ENCODE results near the gene CYB5R3. TPM values are rescaled to one million over a fixed set of nuclear protein-coding genes. Genes with fewer than 3 reads are reported as not detected.

CYB5R3 gene
- total and polyA plus RNA-seq, 4 donors: 49.4 to 210 (median 134) TPM

DNA sequence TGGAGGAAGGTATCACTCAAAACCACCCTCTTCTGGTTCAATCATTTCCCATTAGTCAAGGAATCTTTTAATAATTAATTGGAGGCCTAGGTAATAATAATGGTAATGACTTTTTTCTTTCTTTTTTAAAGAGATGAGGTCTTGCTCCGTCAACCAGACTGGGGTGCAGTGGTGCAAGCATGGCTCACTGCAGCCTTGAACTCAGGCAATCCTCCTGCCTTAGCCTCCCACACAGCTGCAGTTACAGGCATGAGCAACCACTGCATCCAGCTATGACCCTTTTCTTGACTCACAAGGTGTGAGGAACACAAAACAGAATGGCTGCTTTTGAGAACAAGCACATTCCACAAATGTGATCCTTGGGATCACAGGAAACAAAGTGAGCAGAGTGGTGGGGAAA, 38.1 kb downstream of the CYB5R3 start:
- Histone ChIP-seq H3K27ac (ENCODE audit: low read depth in 1 of 2, low read length in 2 of 2) (no peak overlapping the region), H3K27me3 (ENCODE audit: control insufficient read depth in 4 of 4, insufficient read depth in 4 of 4, low read length in 3 of 4) (no peaks in the 10 kb centered on the region), H3K9ac (ENCODE audit: low read depth in 1 of 2, low read length in 2 of 2) (no peak overlapping the region), H3K4me3 (ENCODE audit: low read depth in 1 of 3, low read length in 3 of 3) (no peak overlapping the region), H3K36me3 (ENCODE audit: control insufficient read depth in 4 of 4, insufficient read depth in 3 of 4, low read depth in 1 of 4, low read length in 3 of 4) (peaks cover 0 to 6% (median 2%) of the 10 kb centered on the region in 4 donors), H3K9me3 (ENCODE audit: control insufficient read depth in 4 of 4, low read length in 3 of 4) (no peaks in the 10 kb centered on the region), H3K4me1 (ENCODE audit: control insufficient read depth in 4 of 4, insufficient read depth in 4 of 4, low read length in 3 of 4) (peaks cover 0 to 40% (median 28%) of the 10 kb centered on the region in 4 donors)
- TF ChIP-seq, protein P1, sequence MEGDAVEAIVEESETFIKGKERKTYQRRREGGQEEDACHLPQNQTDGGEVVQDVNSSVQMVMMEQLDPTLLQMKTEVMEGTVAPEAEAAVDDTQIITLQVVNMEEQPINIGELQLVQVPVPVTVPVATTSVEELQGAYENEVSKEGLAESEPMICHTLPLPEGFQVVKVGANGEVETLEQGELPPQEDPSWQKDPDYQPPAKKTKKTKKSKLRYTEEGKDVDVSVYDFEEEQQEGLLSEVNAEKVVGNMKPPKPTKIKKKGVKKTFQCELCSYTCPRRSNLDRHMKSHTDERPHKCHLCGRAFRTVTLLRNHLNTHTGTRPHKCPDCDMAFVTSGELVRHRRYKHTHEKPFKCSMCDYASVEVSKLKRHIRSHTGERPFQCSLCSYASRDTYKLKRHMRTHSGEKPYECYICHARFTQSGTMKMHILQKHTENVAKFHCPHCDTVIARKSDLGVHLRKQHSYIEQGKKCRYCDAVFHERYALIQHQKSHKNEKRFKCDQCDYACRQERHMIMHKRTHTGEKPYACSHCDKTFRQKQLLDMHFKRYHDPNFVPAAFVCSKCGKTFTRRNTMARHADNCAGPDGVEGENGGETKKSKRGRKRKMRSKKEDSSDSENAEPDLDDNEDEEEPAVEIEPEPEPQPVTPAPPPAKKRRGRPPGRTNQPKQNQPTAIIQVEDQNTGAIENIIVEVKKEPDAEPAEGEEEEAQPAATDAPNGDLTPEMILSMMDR (IDR thresholded peaks at IDR 0.05; ENCODE audit: low read depth, low read length, missing input control): no peak
- TF ChIP-seq, protein P2, sequence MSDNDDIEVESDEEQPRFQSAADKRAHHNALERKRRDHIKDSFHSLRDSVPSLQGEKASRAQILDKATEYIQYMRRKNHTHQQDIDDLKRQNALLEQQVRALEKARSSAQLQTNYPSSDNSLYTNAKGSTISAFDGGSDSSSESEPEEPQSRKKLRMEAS (IDR thresholded peaks at IDR 0.05): no peak
- TF ChIP-seq, protein P3, sequence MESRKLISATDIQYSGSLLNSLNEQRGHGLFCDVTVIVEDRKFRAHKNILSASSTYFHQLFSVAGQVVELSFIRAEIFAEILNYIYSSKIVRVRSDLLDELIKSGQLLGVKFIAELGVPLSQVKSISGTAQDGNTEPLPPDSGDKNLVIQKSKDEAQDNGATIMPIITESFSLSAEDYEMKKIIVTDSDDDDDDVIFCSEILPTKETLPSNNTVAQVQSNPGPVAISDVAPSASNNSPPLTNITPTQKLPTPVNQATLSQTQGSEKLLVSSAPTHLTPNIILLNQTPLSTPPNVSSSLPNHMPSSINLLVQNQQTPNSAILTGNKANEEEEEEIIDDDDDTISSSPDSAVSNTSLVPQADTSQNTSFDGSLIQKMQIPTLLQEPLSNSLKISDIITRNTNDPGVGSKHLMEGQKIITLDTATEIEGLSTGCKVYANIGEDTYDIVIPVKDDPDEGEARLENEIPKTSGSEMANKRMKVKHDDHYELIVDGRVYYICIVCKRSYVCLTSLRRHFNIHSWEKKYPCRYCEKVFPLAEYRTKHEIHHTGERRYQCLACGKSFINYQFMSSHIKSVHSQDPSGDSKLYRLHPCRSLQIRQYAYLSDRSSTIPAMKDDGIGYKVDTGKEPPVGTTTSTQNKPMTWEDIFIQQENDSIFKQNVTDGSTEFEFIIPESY (IDR thresholded peaks at IDR 0.05): no peak
- WGBS: 92% methylated on average over 1 of the region's 1 CpG
- no peak for DNase-seq (ENCODE audit: low spot score)

DNA sequence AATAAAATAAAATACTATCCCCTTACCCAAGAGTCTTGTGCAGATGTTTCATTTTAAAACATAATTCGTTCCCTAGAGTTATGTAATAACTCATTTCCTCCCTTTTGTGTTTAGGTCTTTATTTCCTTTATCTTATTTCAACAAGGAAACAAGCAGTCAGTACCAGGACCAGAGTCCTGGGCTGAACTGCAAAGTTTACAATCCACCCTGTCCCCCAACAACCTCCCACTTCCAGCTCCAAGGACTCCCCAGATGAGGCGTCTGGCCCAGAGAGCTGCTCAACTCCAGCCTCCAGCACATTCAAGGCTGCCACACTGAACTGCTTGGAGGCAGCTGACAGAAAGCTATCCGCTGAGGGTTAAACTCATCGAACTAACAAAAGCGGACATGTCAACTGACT, 39.0 kb downstream of the CYB5R3 start:
- 75% methylated on average over 5 of the region's 5 CpGs for WGBS
- Histone ChIP-seq H3K36me3 (ENCODE audit: control insufficient read depth in 4 of 4, insufficient read depth in 3 of 4, low read depth in 1 of 4, low read length in 3 of 4) (peaks cover 0 to 6% (median 2%) of the 10 kb centered on the region in 4 donors), H3K9me3 (ENCODE audit: control insufficient read depth in 4 of 4, low read length in 3 of 4) (no peaks in the 10 kb centered on the region), H3K9ac (ENCODE audit: low read depth in 1 of 2, low read length in 2 of 2) (no peak overlapping the region), H3K4me3 (ENCODE audit: low read depth in 1 of 3, low read length in 3 of 3) (no peak overlapping the region), H3K4me1 (ENCODE audit: control insufficient read depth in 4 of 4, insufficient read depth in 4 of 4, low read length in 3 of 4) (peaks cover 0 to 33% (median 26%) of the 10 kb centered on the region in 4 donors), H3K27me3 (ENCODE audit: control insufficient read depth in 4 of 4, insufficient read depth in 4 of 4, low read length in 3 of 4) (no peaks in the 10 kb centered on the region), H3K27ac (ENCODE audit: low read depth in 1 of 2, low read length in 2 of 2) (peak overlapping the region in 1 of 2 donors; percentile 24)
- no peak for DNase-seq (ENCODE audit: low spot score)
- TF ChIP-seq JUND (IDR thresholded peaks at IDR 0.05) (no peak), YY1 (IDR thresholded peaks at IDR 0.05) (no peak), GABPA (IDR thresholded peaks at IDR 0.05 in 1 of 2, conservative IDR thresholded peaks at IDR 0.05 in 1 of 2) (no peak), FOXA2 (IDR thresholded peaks at IDR 0.05) (no peak), SP1 (IDR thresholded peaks at IDR 0.05) (no peak), NR2F2 (IDR thresholded peaks at IDR 0.05) (no peak), RAD21 (IDR thresholded peaks at IDR 0.05) (no peak), TAF1 (conservative IDR thresholded peaks at IDR 0.05) (no peak), FOXA1 (IDR thresholded peaks at IDR 0.05) (no peak), HNF4G (IDR thresholded peaks at IDR 0.05) (no peak), HNF4A (conservative IDR thresholded peaks at IDR 0.05) (no peak), RXRA (IDR thresholded peaks at IDR 0.05) (no peak)
- TF ChIP-seq, protein P4, sequence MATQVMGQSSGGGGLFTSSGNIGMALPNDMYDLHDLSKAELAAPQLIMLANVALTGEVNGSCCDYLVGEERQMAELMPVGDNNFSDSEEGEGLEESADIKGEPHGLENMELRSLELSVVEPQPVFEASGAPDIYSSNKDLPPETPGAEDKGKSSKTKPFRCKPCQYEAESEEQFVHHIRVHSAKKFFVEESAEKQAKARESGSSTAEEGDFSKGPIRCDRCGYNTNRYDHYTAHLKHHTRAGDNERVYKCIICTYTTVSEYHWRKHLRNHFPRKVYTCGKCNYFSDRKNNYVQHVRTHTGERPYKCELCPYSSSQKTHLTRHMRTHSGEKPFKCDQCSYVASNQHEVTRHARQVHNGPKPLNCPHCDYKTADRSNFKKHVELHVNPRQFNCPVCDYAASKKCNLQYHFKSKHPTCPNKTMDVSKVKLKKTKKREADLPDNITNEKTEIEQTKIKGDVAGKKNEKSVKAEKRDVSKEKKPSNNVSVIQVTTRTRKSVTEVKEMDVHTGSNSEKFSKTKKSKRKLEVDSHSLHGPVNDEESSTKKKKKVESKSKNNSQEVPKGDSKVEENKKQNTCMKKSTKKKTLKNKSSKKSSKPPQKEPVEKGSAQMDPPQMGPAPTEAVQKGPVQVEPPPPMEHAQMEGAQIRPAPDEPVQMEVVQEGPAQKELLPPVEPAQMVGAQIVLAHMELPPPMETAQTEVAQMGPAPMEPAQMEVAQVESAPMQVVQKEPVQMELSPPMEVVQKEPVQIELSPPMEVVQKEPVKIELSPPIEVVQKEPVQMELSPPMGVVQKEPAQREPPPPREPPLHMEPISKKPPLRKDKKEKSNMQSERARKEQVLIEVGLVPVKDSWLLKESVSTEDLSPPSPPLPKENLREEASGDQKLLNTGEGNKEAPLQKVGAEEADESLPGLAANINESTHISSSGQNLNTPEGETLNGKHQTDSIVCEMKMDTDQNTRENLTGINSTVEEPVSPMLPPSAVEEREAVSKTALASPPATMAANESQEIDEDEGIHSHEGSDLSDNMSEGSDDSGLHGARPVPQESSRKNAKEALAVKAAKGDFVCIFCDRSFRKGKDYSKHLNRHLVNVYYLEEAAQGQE (IDR thresholded peaks at IDR 0.05): no peak
- TF ChIP-seq, protein P2 (IDR thresholded peaks at IDR 0.05): no peak
- TF ChIP-seq, protein P1 (IDR thresholded peaks at IDR 0.05; ENCODE audit: low read depth, low read length, missing input control): no peak

Data from liver (tissue), 9 donors.